Right ventricle myocardium superior (tissue), 1 donor: ENCODE data around the gene GOPC. TPM values are rescaled to one million over a fixed set of nuclear protein-coding genes. Genes with fewer than 3 reads are reported as not detected.

Source experiments
- ATAC-seq: fragments of 200-7000 bp; cut with Tn5 transposase; one replicate; pipeline ENCODE4 v1.9.1; 2020; ENCODE audit warnings: mild to moderate bottlenecking; ENCODE audit not compliant: poor library complexity
- DNase-seq: peaks from one replicate; pipeline ENCODE4 v3.0.0-alpha.2; 2020
- intact Hi-C: fragments of 100-400 bp; cut with DNase I; formaldehyde crosslinking; loops from one replicate; pipeline ENCODE4 v1.11.2; 2022
- total RNA-seq: library from RNA; stranded (reverse); fragmentation: NEBNext Ultra II Directional; extraction: Animal tissue kit (Norgen Biotek cat#: 25700); gene quantifications from one replicate; pipeline ENCODE4 v1.2.1, GENCODE V29; 2021
- donor health status: DM: no; HTN: yes; CAD: no; lungs with severe emphysema.

Gene GOPC
- total RNA-seq, 1 donor from 2014 or later: 17.5 TPM

- ATAC-seq: no peak
- intact Hi-C loops: loop anchor here (5.0 kb wide), 2 partner anchors 103 to 203 kb away; no protein-coding TSS in a partner anchor
- no peak for DNase-seq
Observed at GRCh38 chr6:117555262-117555849, 47.0 kb downstream of the GOPC start.

GRCh38 chr6:117553142-117553541 lies 49.2 kb downstream of the GOPC start:
- intact Hi-C loops: no loop called here
- DNase-seq (no peak), ATAC-seq (no peak)

- ATAC-seq (no peak), DNase-seq (no peak)
- intact Hi-C loops: no loop called here
Observed at GRCh38 chr6:117552618-117553017, 49.7 kb downstream of the GOPC start.

GRCh38 chr6:117550618-117551242 lies 51.6 kb downstream of the GOPC start:
- intact Hi-C loops: no loop called here

GRCh38 chr6:117550078-117550600 lies 52.2 kb downstream of the GOPC start:
- DNase-seq: no peak
- ATAC-seq: no peak
- intact Hi-C loops: no loop called here

More at GRCh38 chr6:117550618-117551242, 51.6 kb downstream of the GOPC start:
- ATAC-seq (no peak), DNase-seq (no peak)

GRCh38 chr6:117549611-117550010 lies 52.7 kb downstream of the GOPC start:
- intact Hi-C loops: no loop called here
- no peak for ATAC-seq
- no peak for DNase-seq

- intact Hi-C loops: no loop called here
- DNase-seq: no peak
Observed at GRCh38 chr6:117548797-117549301, 53.5 kb downstream of the GOPC start.

GRCh38 chr6:117547688-117548621 lies 54.4 kb downstream of the GOPC start:
- peak; percentile 77 for DNase-seq
- intact Hi-C loops: no loop called here
- ATAC-seq: peak; percentile 94

More at GRCh38 chr6:117548797-117549301, 53.5 kb downstream of the GOPC start:
- no peak for ATAC-seq

- ATAC-seq (no peak), DNase-seq (no peak)
- intact Hi-C loops: no loop called here
Observed at GRCh38 chr6:117546674-117547073, 55.6 kb downstream of the GOPC start.

GRCh38 chr6:117545161-117545595 lies 57.1 kb downstream of the GOPC start:
- DNase-seq (no peak), ATAC-seq (no peak)
- intact Hi-C loops: no loop called here

GRCh38 chr6:117544716-117545115 lies 57.6 kb downstream of the GOPC start:
- ATAC-seq (no peak), DNase-seq (no peak)
- intact Hi-C loops: no loop called here

- DNase-seq (no peak), ATAC-seq (no peak)
- intact Hi-C loops: no loop called here
Observed at GRCh38 chr6:117542493-117542892, 59.8 kb downstream of the GOPC start.

- DNase-seq (no peak), ATAC-seq (no peak)
- intact Hi-C loops: no loop called here
Observed at GRCh38 chr6:117540670-117541069, 61.6 kb downstream of the GOPC start.

GRCh38 chr6:117538615-117539014 lies 63.7 kb downstream of the GOPC start:
- DNase-seq (no peak), ATAC-seq (no peak)
- intact Hi-C loops: no loop called here

- DNase-seq (no peak), ATAC-seq (no peak)
- intact Hi-C loops: no loop called here
Observed at GRCh38 chr6:117536317-117536716, 66.0 kb downstream of the GOPC start.

- DNase-seq (no peak), ATAC-seq (peak; percentile 65)
- intact Hi-C loops: no loop called here
Observed at GRCh38 chr6:117534974-117535373, 67.3 kb downstream of the GOPC start.

GRCh38 chr6:117533775-117534174 lies 68.5 kb downstream of the GOPC start:
- ATAC-seq: no peak
- intact Hi-C loops: no loop called here
- no peak for DNase-seq

- no peak for DNase-seq
- no peak for ATAC-seq
- intact Hi-C loops: no loop called here
Observed at GRCh38 chr6:117531809-117532725, 70.2 kb downstream of the GOPC start.
